ENCODE data around the gene NLRC3.

DNA sequence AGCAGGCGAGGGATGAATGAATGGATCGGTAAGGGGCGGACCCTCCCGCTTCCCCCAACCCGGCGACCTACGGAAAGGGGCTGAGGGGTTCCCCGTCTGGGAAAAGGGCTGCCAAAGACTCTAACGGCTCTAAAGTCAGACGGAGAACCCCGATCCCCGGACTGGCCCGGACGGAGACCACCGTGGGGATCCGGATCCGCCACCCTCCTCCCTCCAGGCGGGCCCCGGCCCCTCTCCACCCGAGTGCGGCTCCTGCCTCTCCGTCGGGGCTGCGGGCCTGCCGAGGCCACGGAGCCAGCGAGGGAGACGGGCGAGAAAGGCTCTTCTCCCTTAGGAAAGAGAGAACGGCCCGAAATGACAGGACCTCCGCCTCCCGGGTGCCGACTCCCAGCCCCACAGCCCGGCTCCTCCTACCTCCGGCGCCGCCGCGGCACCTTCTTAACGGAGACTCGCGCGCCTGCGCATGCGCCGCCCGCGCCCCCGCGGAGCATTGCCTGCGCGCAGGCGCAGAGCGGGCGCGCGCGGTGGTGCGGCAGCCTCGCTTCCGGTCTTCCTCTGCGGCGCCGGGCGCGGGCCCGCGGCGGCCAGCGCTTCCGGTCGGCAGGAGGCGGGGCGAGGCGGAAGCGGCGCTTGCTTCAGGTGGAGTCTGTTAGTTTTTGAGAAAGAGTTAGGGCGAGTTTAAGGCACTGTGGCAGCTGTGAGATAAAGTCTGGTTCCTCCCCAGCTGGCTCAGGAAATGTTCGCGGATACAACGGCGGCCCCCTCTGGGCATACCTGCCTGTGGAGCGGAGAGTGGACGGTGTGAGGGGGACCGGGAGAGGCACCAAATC, 34.2 kb upstream of the NLRC3 start, which contains the start of gene SLX4:
- peak in 3 of 4 donors; percentile 66 to 92 (median 86) for TF ChIP-seq POLR2A (IDR thresholded peaks at IDR 0.05)
- TF ChIP-seq, protein P1, sequence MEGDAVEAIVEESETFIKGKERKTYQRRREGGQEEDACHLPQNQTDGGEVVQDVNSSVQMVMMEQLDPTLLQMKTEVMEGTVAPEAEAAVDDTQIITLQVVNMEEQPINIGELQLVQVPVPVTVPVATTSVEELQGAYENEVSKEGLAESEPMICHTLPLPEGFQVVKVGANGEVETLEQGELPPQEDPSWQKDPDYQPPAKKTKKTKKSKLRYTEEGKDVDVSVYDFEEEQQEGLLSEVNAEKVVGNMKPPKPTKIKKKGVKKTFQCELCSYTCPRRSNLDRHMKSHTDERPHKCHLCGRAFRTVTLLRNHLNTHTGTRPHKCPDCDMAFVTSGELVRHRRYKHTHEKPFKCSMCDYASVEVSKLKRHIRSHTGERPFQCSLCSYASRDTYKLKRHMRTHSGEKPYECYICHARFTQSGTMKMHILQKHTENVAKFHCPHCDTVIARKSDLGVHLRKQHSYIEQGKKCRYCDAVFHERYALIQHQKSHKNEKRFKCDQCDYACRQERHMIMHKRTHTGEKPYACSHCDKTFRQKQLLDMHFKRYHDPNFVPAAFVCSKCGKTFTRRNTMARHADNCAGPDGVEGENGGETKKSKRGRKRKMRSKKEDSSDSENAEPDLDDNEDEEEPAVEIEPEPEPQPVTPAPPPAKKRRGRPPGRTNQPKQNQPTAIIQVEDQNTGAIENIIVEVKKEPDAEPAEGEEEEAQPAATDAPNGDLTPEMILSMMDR (IDR thresholded peaks at IDR 0.05): peak in 3 of 6 experiments; percentile 9 to 60 (median 21)

Data from esophagus squamous epithelium (tissue), 4 donors.